GM19099 (cell line): Measurements from ENCODE around the gene NEGR1.

Source experiments
- POLR2A ChIP-seq: IDR thresholded peaks from 3 replicates; pipeline ENCODE4 v1.6.1; 2011; ENCODE audit warnings: low read depth; ENCODE audit not compliant: insufficient read length; ENCODE audit errors: extremely low read depth

NEGR1 gene

GRCh38 chr1:71586030-71586429, 696.3 kb downstream of the NEGR1 start:
- no peak for TF ChIP-seq POLR2A

- no peak for TF ChIP-seq POLR2A
Observed at GRCh38 chr1:71583756-71584155, 698.6 kb downstream of the NEGR1 start.

- TF ChIP-seq POLR2A = no peak
Observed at GRCh38 chr1:71582673-71583072, 699.7 kb downstream of the NEGR1 start.

- no peak for TF ChIP-seq POLR2A
Observed at GRCh38 chr1:71577451-71578131, 704.7 kb downstream of the NEGR1 start.

GRCh38 chr1:71572038-71572437, 710.3 kb downstream of the NEGR1 start:
- no peak for TF ChIP-seq POLR2A

- TF ChIP-seq POLR2A = no peak
Observed at GRCh38 chr1:71566413-71566812, 715.9 kb downstream of the NEGR1 start.

- no peak for TF ChIP-seq POLR2A
Observed at GRCh38 chr1:71565831-71566230, 716.5 kb downstream of the NEGR1 start.

GRCh38 chr1:71565262-71565661, 717.1 kb downstream of the NEGR1 start:
- TF ChIP-seq POLR2A = no peak

GRCh38 chr1:71562298-71562697, 720.0 kb downstream of the NEGR1 start:
- no peak for TF ChIP-seq POLR2A

GRCh38 chr1:71561729-71562128, 720.6 kb downstream of the NEGR1 start:
- no peak for TF ChIP-seq POLR2A

GRCh38 chr1:71561206-71561605, 721.1 kb downstream of the NEGR1 start:
- no peak for TF ChIP-seq POLR2A

- TF ChIP-seq POLR2A = no peak
Observed at GRCh38 chr1:71559880-71560279, 722.5 kb downstream of the NEGR1 start.

- no peak for TF ChIP-seq POLR2A
Observed at GRCh38 chr1:71557138-71557537, 725.2 kb downstream of the NEGR1 start.

GRCh38 chr1:71548398-71548890, 733.9 kb downstream of the NEGR1 start:
- no peak for TF ChIP-seq POLR2A

- no peak for TF ChIP-seq POLR2A
Observed at GRCh38 chr1:71542155-71542554, 740.2 kb downstream of the NEGR1 start.

- no peak for TF ChIP-seq POLR2A
Observed at GRCh38 chr1:71533950-71534349, 748.4 kb downstream of the NEGR1 start.

- TF ChIP-seq POLR2A = no peak
Observed at GRCh38 chr1:71532343-71532742, 750.0 kb downstream of the NEGR1 start.
